ENCODE results near the gene KRTAP10-8.
"Not testable (repeated sequence)": the region's sequence is repeated elsewhere in the genome, so short reads cannot be mapped to it uniquely, and the experiment has no call there.

Gene KRTAP10-8

GRCh38 chr21:44612029-44612486 lies at the start of gene KRTAP10-8:
KRTAP10-8 (plus strand) TSS chr21:44612079; CDS start chr21:44612101, 22 bp downstream.
- FAIRE-seq (no peak), DNase-seq (ENCODE audit: extremely low spot score, insufficient read length, low read depth) (no peak)

GRCh38 chr21:44564099-44564498 lies 47.8 kb upstream of the KRTAP10-8 start:
- FAIRE-seq, result no peak
- no peak for DNase-seq (ENCODE audit: extremely low spot score, insufficient read length, low read depth)

- FAIRE-seq (peak; percentile 74), DNase-seq (ENCODE audit: extremely low spot score, insufficient read length, low read depth) (no peak)
Observed at GRCh38 chr21:44564886-44565598, 46.8 kb upstream of the KRTAP10-8 start.

- no peak for DNase-seq (ENCODE audit: extremely low spot score, insufficient read length, low read depth)
Observed at GRCh38 chr21:44566403-44566802, 45.5 kb upstream of the KRTAP10-8 start.

GRCh38 chr21:44567481-44568171 lies 44.3 kb upstream of the KRTAP10-8 start:
- DNase-seq (ENCODE audit: extremely low spot score, insufficient read length, low read depth) (no peak), FAIRE-seq (no peak)

More at GRCh38 chr21:44566403-44566802, 45.5 kb upstream of the KRTAP10-8 start:
- no peak for FAIRE-seq

- DNase-seq (ENCODE audit: extremely low spot score, insufficient read length, low read depth) (no peak), FAIRE-seq (no peak)
Observed at GRCh38 chr21:44568261-44568660, 43.6 kb upstream of the KRTAP10-8 start.

GRCh38 chr21:44568667-44569556 lies 43.0 kb upstream of the KRTAP10-8 start:
- DNase-seq (ENCODE audit: extremely low spot score, insufficient read length, low read depth) (no peak), FAIRE-seq (no peak)

- no peak for FAIRE-seq
- DNase-seq (ENCODE audit: extremely low spot score, insufficient read length, low read depth), result no peak
Observed at GRCh38 chr21:44569861-44570517, 41.9 kb upstream of the KRTAP10-8 start.

GRCh38 chr21:44571296-44571695 lies 40.6 kb upstream of the KRTAP10-8 start:
- no peak for DNase-seq (ENCODE audit: extremely low spot score, insufficient read length, low read depth)
- no peak for FAIRE-seq

GRCh38 chr21:44571844-44572782 lies 39.8 kb upstream of the KRTAP10-8 start:
- no peak for FAIRE-seq
- DNase-seq (ENCODE audit: extremely low spot score, insufficient read length, low read depth), result no peak

- FAIRE-seq (no peak), DNase-seq (ENCODE audit: extremely low spot score, insufficient read length, low read depth) (no peak)
Observed at GRCh38 chr21:44572959-44573583, 38.8 kb upstream of the KRTAP10-8 start.

- DNase-seq (ENCODE audit: extremely low spot score, insufficient read length, low read depth); FAIRE-seq: not testable (repeated sequence)
Observed at GRCh38 chr21:44573630-44574456, 38.0 kb upstream of the KRTAP10-8 start, which contains the start of gene KRTAP10-4. KRTAP10-4 (plus strand) TSS chr21:44573729; CDS start chr21:44573759, 30 bp downstream.

GRCh38 chr21:44574457-44575306 lies 37.2 kb upstream of the KRTAP10-8 start:
- FAIRE-seq (no peak), DNase-seq (ENCODE audit: extremely low spot score, insufficient read length, low read depth) (no peak)

- no peak for FAIRE-seq
Observed at GRCh38 chr21:44575307-44576024, 36.4 kb upstream of the KRTAP10-8 start.

GRCh38 chr21:44576025-44576420 lies 35.9 kb upstream of the KRTAP10-8 start:
- FAIRE-seq, result no peak
- no peak for DNase-seq (ENCODE audit: extremely low spot score, insufficient read length, low read depth)

More at GRCh38 chr21:44575307-44576024, 36.4 kb upstream of the KRTAP10-8 start:
- no peak for DNase-seq (ENCODE audit: extremely low spot score, insufficient read length, low read depth)
